Measurements from ENCODE around the gene HBP1.

GRCh38 chr7:107196834-107197610, 28.2 kb downstream of the HBP1 start:
- TF ChIP-seq RARB (CRISPR knock-in tag; IDR thresholded peaks at IDR 0.05) (no peak), ESRRG (CRISPR knock-in tag; IDR thresholded peaks at IDR 0.05) (no peak), ZNF8 (CRISPR knock-in tag; IDR thresholded peaks at IDR 0.05) (no peak), TSHZ2 (CRISPR knock-in tag; IDR thresholded peaks at IDR 0.05) (no peak), PATZ1 (CRISPR knock-in tag; IDR thresholded peaks at IDR 0.05; ENCODE audit: borderline replicate concordance) (no peak), ZNF565 (CRISPR knock-in tag; conservative IDR thresholded peaks at IDR 0.05; ENCODE audit: low read depth) (no peak), TCF4 (CRISPR knock-in tag; IDR thresholded peaks at IDR 0.05; ENCODE audit: borderline replicate concordance) (no peak), POU6F1 (CRISPR knock-in tag; IDR thresholded peaks at IDR 0.05; ENCODE audit: borderline replicate concordance, low read depth) (no peak), OSR1 (CRISPR knock-in tag; IDR thresholded peaks at IDR 0.05) (no peak)
